NCI-H345 treated with DMSO at 0.1 percent for 48 hours (cell line): Measurements from ENCODE around the gene APBA1.
A peak's percentile ranks its signal among the peaks of the same experiment; 100 is the strongest.

Experiments
- DNase-seq: peaks from one replicate; lab custom pipeline; 2025; ENCODE audit not compliant: unreplicated experiment; lab: John Stamatoyannopoulos, UW

The APBA1 gene

DNA sequence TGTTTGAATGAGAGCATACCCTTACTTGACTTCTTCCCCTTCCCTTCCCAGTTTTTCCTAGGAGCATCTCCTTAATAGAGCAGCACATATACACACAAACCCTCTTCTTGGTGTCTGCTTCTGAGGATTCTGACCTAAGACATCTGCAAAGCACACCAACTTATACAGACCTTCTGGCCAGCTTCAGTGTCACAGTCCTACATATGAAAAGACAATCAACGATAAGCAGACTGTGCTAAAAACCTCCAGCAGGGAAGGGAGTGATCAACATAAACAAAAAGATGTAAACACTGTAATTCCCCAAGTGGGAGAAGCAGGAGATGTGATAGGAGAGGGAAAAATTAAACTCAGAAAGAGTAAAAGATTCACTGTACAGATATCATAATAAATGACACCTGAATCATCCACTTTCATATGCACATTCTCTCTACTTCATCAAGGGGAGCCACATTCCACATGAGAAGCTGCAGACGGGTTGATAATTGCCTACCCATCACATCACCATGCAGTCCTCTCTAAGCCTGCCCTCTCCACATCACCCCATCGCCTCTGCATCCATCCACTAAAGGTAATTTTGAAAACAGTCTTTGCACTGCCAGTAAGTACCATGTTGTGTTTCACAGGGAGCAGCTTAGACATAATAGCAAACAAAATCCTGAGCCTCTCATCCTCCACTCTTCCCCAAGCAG is 13.0 kb downstream of the APBA1 start:
- no peak for DNase-seq

DNA sequence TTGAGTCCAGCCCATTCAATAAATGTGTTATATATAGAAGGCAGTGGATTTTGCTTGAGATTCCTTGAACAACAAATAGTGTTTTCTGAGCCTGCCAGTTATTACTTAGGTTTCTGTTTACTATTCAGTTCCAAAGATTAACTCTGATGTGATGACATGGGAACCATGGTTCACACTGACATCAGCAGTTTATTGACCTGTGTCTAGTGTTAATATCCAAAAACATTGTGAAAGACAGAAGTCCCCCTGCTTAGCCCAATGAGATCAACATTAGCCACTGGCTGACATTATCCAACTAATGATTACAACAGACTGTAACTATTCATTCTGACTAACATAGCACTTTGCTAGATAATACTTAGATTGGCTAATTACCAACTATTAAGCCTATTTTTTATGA is 14.9 kb downstream of the APBA1 start:
- no peak for DNase-seq

DNA sequence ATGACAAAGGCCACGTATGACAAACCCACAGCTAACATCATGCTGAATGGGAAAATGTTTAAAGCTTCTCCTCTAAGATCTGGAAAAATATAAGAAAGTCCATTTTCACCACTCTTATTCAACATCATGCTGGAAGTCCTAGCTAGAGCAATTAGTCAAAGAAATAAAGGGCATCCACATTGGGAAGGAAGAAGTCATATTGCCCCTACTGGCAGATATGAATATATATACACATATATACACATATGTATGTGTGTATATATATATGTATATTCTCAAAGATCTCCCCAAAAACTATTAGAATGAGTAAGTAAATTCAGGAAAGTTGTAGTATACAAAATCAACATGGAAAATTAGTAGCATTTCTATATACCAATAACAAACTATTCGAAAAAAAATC is 17.1 kb downstream of the APBA1 start:
- DNase-seq: no peak

DNA sequence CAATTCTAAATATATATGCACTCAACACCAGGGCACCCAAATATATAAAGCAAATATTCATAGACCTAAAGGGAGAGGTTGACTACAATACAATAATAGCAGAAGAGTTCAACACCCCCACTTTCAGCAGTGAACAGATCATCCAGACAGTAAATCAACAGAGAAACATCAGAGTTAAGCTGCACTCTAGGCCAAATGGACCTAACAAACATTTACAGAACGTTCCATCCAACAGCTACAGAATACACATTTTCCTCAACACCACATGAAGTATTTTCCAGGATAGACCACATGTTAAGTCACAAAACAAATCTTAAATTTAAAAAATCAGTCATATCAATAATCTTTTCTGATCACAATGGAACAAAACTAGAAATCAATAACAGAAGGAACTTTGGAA is 18.9 kb downstream of the APBA1 start:
- no peak for DNase-seq

DNA sequence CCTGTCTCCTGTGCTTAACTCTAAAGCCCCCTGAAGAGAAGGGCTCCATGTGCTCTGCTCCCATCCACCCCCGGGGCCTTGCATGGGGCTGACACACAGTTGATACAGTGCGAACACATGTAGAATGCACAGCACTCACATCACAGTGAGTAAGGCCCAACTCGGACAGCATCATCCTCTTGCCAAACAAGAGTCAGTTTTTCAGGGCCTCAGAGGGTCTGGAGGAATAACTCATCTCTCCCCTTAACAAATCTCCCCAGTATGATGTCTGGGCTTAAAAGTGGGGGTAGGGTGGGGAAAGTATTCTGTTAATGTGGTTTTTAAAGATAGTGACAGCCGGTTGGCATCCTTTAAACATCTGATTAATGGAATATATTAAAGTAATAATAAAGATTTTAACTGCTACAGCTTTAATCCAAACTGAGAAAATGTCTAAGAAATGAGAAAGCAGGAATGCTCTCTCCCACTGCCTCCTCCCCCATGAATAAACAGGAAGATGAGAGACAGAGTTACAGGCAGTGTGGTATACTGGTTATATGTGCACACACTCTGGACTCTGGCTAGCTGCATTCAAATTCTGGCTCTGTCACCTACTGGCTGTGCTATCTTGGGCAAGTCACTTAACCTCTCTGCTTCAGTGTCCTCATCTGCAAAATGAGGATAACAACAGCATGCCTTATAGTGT is 22.5 kb downstream of the APBA1 start:
- no peak for DNase-seq

DNA sequence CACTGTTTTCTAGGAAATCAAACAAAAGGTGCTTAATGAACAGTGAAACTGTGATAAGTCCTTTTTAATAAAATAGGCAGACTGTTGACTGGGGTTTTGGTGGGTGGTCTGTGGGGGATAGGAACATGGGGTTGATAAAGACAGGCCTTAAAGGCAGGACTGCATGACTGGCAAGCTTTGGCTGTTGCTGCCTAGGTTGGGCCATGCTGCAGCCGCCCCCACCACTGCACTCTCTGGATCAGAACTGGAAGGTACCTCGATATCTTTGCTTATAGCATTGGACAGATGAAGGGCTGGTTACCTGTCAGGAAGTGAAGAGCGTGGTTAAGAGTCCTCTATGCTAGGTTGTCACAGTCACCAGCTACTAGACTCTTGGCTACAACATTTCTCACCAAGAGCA is 24.4 kb downstream of the APBA1 start:
- no peak for DNase-seq

DNA sequence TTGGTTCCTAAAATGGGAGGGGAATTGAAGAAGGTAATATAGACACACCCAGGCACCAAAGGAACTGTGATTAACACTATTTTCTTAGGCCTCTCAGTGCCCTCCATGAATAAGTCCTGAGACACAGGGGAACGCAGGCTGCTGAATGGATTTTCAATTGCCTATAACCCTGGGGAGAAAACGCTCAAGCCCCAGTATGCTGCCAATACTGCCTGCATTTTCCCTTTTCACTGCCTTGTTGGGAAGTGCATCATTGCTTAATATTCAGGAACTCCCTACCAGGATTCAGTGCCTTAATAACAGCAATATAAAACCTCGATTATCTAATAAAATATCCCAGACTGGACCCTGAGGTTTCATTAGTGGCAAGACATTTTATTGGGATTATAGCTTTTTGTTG is 25.4 kb downstream of the APBA1 start:
- DNase-seq: no peak

DNA sequence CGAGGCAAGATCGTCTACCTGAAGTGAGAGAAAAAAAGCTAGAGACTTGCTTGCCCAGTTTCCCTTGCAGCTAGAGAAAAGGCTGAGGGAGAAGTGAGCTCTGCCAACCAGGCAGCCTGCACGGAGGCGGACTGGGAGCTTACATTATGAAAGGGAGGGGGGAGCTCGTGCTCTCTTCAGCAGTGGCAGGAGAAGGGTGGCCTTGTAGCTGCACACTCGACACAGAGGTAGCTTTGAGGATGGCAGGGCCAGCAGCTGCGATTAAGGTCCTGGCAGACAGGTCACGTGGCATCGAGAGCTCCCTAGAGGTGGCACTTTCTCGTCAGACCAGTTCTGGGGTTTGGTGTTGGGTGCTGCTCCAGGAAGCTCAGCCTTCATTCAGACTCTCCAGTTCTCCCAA is 26.7 kb downstream of the APBA1 start:
- peak; percentile 66 for DNase-seq

DNA sequence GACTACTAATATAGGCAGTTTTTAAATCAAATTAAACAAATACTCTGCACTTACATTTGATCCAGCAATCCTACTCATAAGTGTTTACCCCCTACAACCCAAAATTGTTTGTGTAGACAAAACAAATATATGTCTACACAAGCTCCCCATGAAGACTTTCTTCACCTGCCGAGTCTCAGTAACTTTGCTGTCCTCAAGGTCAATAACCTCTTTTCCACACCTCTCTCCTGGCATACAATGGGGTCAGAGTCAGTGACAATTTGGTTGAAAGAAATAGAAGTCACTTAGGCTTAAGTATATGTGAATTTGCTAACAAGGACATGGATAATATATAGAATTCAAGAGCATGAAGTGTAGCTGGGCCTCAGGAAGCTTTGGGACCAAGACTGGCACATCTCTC is 29.1 kb downstream of the APBA1 start:
- DNase-seq: no peak

DNA sequence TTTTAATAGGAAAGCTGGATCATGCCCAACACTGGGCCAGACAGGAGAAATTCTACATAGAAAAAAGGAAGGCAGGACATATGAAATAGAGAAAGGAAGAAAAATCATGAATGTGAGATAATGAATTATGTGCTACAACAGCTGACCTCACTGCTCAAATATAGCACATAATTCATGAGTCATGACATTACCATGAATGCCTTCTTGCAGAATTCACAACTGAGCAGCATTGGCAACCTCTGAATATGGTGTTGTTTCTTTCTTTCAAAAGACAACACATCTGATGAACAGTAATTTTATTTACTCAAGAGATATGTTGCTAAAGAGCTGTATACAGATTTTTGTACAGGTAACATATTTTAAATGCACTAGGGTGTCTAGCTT is 34.4 kb downstream of the APBA1 start:
- DNase-seq: no peak

DNA sequence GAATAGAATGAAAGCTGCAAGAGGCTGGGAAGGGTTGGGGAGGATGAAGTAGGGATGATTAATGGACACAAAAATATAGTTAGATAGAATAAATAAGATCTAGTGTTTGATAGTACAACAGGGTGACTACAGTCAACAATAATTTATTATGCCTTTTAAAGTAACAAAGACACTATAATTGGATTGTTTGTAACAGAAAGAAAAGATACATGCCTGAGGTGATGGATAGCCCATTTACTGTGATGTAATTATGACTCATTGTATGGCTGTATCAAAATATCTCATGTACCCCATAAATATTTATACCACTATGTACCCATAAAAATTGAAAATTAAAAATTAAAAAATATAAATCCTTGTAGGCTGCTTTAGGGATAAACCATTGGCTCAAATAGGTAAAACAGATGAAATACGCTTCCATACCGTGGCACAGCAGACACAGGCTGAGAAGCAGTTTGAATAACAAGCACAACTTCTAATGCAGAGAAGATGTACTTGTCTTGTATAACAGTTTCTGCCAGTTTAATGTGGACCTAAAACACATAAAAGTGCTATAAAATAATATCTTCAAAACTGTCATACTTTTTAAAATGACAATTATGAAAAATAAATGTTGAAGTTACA is 34.9 kb downstream of the APBA1 start:
- DNase-seq: no peak

DNA sequence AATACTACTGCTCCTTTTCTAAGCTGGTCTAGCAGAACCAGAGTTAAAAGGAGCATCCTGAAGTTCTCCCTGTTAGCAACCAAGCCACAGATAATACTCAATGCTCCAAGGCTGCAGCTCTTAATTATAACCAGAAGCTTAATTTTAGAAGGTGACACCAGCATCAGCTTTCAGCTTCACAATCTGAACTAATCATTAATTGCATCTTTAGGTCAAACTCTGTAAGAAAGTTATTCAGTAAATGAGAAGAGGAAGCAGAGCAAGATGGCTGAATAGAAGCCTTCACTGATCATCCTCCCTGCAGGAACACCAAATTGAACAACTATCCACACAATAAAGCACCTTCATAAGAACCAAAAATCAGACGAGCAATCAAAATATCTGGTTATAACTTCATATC is 38.5 kb downstream of the APBA1 start:
- no peak for DNase-seq

DNA sequence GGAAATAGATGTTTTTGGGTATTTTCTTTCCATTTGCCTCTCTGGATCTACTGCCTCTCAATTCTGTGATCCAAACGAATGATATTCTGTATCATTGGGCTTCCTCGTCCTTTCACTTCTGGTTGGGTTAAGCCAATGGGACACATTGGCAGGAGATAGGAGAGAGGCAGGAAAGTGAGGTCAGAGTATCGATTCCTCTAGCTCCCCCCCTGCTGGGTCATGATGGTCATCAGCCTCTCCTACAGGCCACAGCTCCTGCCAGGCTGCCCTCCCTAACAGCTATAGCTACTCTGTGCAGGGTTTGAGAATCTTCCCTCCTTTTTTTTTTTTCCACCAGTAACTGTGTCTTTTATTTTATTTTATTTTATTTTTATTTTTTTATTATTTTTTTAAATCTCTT is 39.4 kb downstream of the APBA1 start:
- no peak for DNase-seq

DNA sequence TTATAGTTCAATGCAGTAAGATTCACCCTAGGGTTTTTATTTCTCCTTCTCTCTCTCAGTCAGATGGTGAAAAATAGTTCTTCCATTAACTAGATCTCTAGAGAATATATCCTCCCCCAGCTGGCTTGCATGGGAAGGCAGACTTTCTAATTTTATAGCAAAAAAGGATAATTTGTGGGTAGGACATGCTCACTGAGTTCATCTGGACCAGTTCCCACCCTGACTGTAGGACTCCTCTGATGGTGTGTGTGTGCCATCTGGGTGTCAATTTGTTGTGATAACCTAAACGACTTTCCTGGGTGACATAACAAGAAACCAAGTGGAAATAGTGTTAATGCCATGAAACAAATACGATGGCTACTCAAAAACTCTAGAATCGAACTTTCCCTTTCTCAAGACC is 44.9 kb downstream of the APBA1 start:
- DNase-seq: no peak

DNA sequence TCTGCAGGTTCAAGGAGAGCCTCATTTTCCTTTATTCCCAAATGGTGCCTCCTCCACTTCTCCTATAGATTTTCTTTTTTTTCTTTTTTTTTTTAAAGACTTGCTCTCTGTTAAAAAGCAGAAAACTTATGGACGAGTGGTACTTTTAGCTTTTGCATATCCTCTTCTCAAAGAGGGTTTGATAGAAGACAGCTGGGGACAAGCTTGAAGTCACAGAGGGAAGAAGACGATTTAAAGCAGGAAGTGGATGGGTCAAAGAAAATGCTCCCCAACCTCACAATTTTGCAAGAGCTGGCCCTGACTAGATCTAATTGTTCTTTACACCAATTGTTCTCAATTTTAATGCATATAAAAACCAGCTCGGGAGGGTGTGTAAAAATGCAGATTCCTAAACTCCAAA is 48.9 kb downstream of the APBA1 start:
- DNase-seq: no peak

DNA sequence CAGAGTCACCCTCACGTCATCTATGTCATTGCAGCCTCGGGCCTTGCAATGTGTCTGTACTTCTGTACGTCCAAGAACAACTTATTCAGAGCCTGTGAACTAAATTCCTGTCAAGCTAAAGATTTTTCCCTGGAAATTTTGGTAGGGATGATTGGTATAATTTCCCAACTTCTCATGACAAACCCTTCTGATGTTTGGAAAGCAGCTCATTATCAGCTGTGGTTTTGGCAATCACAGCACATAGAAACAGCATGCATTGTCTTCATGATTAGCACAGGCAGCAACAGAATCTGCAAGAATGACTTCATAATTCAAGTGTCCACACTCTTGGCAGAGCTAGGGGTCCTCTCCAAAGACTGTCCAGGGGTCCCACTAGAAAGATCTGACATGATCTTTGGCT is 49.5 kb downstream of the APBA1 start:
- no peak for DNase-seq

DNA sequence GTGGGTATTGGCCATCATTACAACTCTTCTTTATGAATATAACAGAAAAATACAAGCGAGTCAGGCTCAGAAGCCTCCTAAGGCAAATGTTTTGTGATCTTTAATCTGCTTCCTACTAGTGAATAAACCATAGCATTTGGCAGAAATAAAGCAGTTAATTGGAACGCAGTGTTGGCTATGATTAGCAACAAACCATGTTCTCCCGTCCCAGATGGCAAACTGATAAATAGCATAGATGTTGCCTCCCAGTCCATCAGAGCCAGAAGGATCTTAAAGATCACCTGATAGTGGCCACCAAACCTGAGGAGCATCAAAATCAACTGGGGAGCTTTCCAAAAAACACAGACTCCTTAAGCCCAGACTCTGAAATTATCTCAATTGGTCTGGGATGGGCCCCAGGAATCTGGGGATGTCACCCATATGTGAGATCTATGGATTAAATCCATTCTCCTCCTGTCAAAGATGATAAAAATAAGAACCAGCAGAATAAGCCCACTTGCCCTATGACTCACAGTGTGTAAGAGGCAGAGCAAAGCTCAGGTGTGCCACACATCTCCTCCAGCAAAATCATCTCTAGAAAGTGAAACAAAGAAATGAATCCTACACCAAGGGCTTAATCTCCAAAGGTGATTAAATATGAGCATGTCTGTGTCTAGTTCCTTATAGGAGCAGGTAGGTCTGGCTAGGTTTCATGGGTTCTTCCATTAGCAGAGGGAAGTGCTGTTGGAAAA is 50.3 kb downstream of the APBA1 start:
- DNase-seq: no peak

DNA sequence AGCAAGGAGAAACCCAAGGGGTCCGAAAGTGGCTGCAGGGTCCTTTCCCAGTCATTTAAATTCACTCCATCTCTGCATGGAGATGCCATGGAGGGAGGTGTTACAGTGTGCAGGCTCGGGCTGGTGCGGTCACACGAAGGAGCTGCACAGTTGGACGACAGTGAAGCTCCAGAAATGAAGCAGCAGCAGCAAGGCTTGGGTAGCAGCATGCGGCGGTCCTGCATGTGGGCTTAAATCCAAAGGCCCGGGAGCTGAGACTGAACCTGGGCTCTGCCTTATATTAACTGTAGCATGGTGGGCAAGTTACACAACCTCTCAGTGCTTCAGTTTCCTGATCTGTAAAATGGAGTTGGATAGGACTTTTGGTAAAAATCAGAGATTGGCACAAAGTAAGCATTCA is 51.4 kb downstream of the APBA1 start:
- no peak for DNase-seq

DNA sequence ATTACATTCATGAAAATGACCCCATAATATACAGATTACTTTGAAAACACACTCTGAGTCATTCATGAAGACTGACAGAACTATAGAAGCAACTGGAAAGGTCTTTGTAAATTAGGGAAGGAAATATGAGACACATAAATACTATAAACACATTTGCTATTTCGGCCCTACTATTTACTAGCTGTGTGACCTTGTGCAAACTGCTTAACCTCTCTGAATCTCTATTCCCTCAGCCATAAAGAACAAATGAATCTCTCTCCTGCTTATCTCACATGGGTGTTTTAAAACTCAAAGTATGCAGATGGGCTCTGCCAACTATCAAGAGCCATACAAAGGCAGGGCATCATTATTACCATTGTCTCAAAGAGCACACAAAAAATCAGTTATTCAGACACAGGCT is 52.9 kb downstream of the APBA1 start:
- DNase-seq: no peak

DNA sequence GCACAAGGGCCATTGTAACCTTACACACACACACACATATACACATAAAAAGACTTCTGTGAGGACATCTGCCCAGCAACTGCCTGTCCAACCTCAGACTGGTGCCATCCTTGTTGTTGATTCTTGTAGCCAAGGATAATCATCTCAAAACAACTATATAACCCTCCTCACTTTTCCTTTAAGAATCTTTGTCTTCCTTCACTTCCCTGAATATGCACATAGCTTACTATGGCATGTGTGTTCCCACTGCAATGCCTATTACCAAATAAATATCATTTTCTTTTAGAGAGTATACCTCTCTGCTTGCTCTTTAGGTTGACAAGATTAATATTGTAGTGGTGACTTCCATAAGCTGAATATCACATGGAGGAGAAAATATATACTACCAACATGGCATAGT is 55.2 kb downstream of the APBA1 start:
- DNase-seq: no peak

DNA sequence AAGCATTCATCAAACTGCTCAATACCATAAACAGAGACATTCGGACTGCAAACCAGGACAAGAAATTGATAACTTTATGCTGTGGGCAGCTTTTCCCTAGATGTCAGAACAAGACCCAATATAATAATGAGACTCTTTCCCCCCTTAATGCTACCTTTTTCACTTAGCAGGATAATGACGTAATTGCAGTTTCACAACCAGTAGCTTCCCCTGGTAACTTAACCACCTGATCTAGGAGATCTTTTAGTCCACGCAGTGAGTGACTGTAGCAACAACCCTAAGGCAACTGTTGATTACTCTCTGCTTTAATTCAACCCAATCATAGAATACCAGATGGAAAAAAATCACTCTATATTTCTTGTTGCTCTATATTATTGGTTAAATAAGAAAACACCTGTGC is 56.3 kb downstream of the APBA1 start:
- no peak for DNase-seq

DNA sequence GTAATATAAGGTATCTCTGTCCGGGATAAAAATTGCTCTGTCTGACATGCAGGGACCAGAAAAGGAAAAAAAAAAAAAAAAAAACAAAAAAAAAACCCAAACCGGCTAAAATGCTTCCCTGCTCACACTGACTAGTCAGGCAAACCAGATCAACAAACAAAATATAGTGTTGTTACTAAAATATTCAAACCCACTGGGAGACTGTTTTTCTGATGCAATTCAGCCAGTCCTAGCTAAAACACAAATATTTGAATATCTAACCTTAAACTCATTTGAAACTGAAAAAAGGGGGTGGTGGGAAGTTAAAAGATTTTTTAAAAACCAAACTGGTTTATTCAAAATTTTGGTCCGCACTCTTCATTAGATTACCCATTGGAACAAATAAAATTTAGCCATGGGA is 61.0 kb downstream of the APBA1 start:
- DNase-seq: no peak
